Ascending aorta (tissue), 2 donors: ENCODE data around the gene DROSHA. TPM values are rescaled to one million over a fixed set of nuclear protein-coding genes. Genes with fewer than 3 reads are reported as not detected.

Source experiments
- DNase-seq, 2 donors: peaks; one replicate each; pipeline ENCODE4 v3.0.0-alpha.2; 2019; ENCODE audit warnings: low spot score in 2 of 2
- H3K27ac ChIP-seq, 2 donors: fragments of 200-600 bp; sonication (generic); one replicate each; pipeline ENCODE4 v1.5.1; 2016 to 2017; ENCODE audit warnings: mild to moderate bottlenecking in 1 of 2
- H3K27me3 ChIP-seq: fragments of 200-600 bp; sonication (generic); one replicate; pipeline ENCODE4 v1.5.1; 2017
- H3K36me3 ChIP-seq, 2 donors: fragments of 200-600 bp; sonication (generic); one replicate each; pipeline ENCODE4 v1.5.1; 2016
- H3K4me1 ChIP-seq, 2 donors: fragments of 200-600 bp; sonication (generic); one replicate each; pipeline ENCODE4 v1.5.1; 2016 to 2017; ENCODE audit warnings: mild to moderate bottlenecking in 1 of 2
- H3K4me3 ChIP-seq, 2 donors: fragments of 200-600 bp; sonication (generic); one replicate each; pipeline ENCODE4 v1.5.1; 2016 to 2017; ENCODE audit warnings: mild to moderate bottlenecking in 1 of 2
- H3K9me3 ChIP-seq, 2 donors: fragments of 200-600 bp; sonication (generic); one replicate each; pipeline ENCODE4 v1.5.1; 2016
- CTCF ChIP-seq, 3 experiments: fragments of 200-600 bp in 2 of 3; fragments of 450-650 bp in 1 of 3; sonication (generic) in 2 of 3; IDR thresholded peaks; one replicate each; pipeline ENCODE4 v1.5.1; 2016 to 2019; ENCODE audit warnings: antibody characterized with exemption in 3 of 3, mild to moderate bottlenecking in 1 of 3, moderate library complexity in 1 of 3
- intact Hi-C: fragments of 100-400 bp; cut with DNase I; formaldehyde crosslinking; loops from one replicate; pipeline ENCODE4 v1.15.1; 2023
- total RNA-seq: library from RNA; depleted of rRNA; stranded (reverse); fragments of >200 nt; gene quantifications from one replicate; pipeline ENCODE4 v1.1.0, GENCODE V29; 2016

Gene DROSHA
- 54.9 TPM for total RNA-seq

GRCh38 chr5:31531888-31532547 is at the start of gene DROSHA, which contains the start of gene C5orf22:
DROSHA (minus strand) TSS chr5:31532093; CDS start chr5:31529059, 3,034 bp downstream.
C5orf22 (plus strand) TSS chr5:31532301; CDS start chr5:31532393, 92 bp downstream.
- DNase-seq = peak; percentile 70 to 96
- H3K4me3 ChIP-seq = peak within 1 kb of the TSS; percentile 75 to 85
- H3K27me3 ChIP-seq = no peaks in the 10 kb centered on the region
- peaks cover 0 to 20% of the 10 kb centered on the region in 2 donors for H3K4me1 ChIP-seq
- H3K36me3 ChIP-seq = peaks cover 25 to 37% of the 10 kb centered on the region in 2 donors
- no peaks in the 10 kb centered on the region for H3K9me3 ChIP-seq
- intact Hi-C loops = loop anchor here (5.0 kb wide), 3 partner anchors 495 to 780 kb away; partner anchors contain the start of gene MTMR12
- no peak for TF ChIP-seq CTCF (IDR thresholded peaks at IDR 0.05)
- H3K27ac ChIP-seq = peak within 1 kb of the TSS; percentile 60 to 85

GRCh38 chr5:31579558-31579957 is 47.7 kb upstream of the DROSHA start:
- H3K4me3 ChIP-seq = no peak overlapping the region
- H3K4me1 ChIP-seq = no peaks in the 10 kb centered on the region
- no peak for DNase-seq
- no peak for TF ChIP-seq CTCF (IDR thresholded peaks at IDR 0.05)
- intact Hi-C loops = no loop called here
- no peaks in the 10 kb centered on the region for H3K9me3 ChIP-seq
- no peaks in the 10 kb centered on the region for H3K27me3 ChIP-seq
- H3K27ac ChIP-seq = no peak overlapping the region
- H3K36me3 ChIP-seq = no peaks in the 10 kb centered on the region

- no peak overlapping the region for H3K27ac ChIP-seq
- H3K36me3 ChIP-seq = no peaks in the 10 kb centered on the region
- H3K4me3 ChIP-seq = no peak overlapping the region
- H3K9me3 ChIP-seq = no peaks in the 10 kb centered on the region
- no peak for TF ChIP-seq CTCF (IDR thresholded peaks at IDR 0.05)
- no peaks in the 10 kb centered on the region for H3K27me3 ChIP-seq
- no peak for DNase-seq
- H3K4me1 ChIP-seq = no peaks in the 10 kb centered on the region
- intact Hi-C loops = no loop called here
Measured at GRCh38 chr5:31577438-31577837, 45.5 kb upstream of the DROSHA start.

- Histone ChIP-seq H3K4me3 (no peak overlapping the region), H3K27ac (no peak overlapping the region), H3K27me3 (no peaks in the 10 kb centered on the region), H3K36me3 (no peaks in the 10 kb centered on the region), H3K9me3 (no peaks in the 10 kb centered on the region), H3K4me1 (no peaks in the 10 kb centered on the region)
- no peak for DNase-seq
- intact Hi-C loops = no loop called here
- no peak for TF ChIP-seq CTCF (IDR thresholded peaks at IDR 0.05)
Measured at GRCh38 chr5:31574772-31575171, 42.9 kb upstream of the DROSHA start.

- intact Hi-C loops = no loop called here
Measured at GRCh38 chr5:31573494-31574142, 41.7 kb upstream of the DROSHA start.

More at GRCh38 chr5:31573494-31574142, 41.7 kb upstream of the DROSHA start:
- Histone ChIP-seq H3K4me1 (no peaks in the 10 kb centered on the region), H3K9me3 (no peaks in the 10 kb centered on the region), H3K27ac (no peak overlapping the region), H3K27me3 (no peaks in the 10 kb centered on the region), H3K4me3 (no peak overlapping the region), H3K36me3 (no peaks in the 10 kb centered on the region)
- TF ChIP-seq CTCF (IDR thresholded peaks at IDR 0.05) = no peak
- no peak for DNase-seq
